GM12892 (cell line): ENCODE results near the gene PLG.

Source experiments
- POLR2A ChIP-seq: IDR thresholded peaks from 2 replicates; pipeline ENCODE4 v1.6.1; 2011; ENCODE audit warnings: low read depth, low read length, control low read depth
- POLR2AphosphoS5 ChIP-seq: IDR thresholded peaks from 2 replicates; pipeline ENCODE4 v1.6.1; 2011; ENCODE audit warnings: low read depth, low read length, control low read depth
- TAF1 ChIP-seq: IDR thresholded peaks from 2 replicates; pipeline ENCODE4 v1.6.1; 2011; ENCODE audit warnings: low read depth, mild to moderate bottlenecking, control low read depth, low read length, borderline replicate concordance

GRCh38 chr6:160737934-160738333, 35.9 kb downstream of the PLG start:
- TF ChIP-seq POLR2A (no peak), POLR2AphosphoS5 (no peak), TAF1 (no peak)
